ENCODE measurements around the gene AHSG.
"Not testable (repeated sequence)": the region's sequence is repeated elsewhere in the genome, so short reads cannot be mapped to it uniquely, and the experiment has no call there.

AHSG gene

GRCh38 chr3:186612721-186613636 is at the start of gene AHSG:
AHSG (plus strand) TSS chr3:186613060; CDS start chr3:186613142, 82 bp downstream.
- Histone ChIP-seq H3K9me3 (ENCODE audit: control insufficient read depth in 2 of 2, low read length in 2 of 2) (no peaks in the 10 kb centered on the region), H3K36me3 (ENCODE audit: control insufficient read depth in 2 of 2, insufficient read depth in 2 of 2, low read length in 2 of 2) (no peaks in the 10 kb centered on the region), H3K9ac (ENCODE audit: low read depth in 1 of 2, low read length in 2 of 2) (no peak within 1 kb of the TSS), H3K4me3 (ENCODE audit: low read length in 2 of 2) (no peak within 1 kb of the TSS), H3K4me1 (ENCODE audit: control insufficient read depth in 2 of 2, insufficient read depth in 2 of 2, low read length in 2 of 2) (peaks cover 2 to 7% of the 10 kb centered on the region in 2 donors), H3K27me3 (ENCODE audit: control insufficient read depth in 2 of 2, insufficient read depth in 2 of 2, low read length in 2 of 2) (peaks cover 5 to 18% of the 10 kb centered on the region in 2 donors), H3K27ac (ENCODE audit: low read depth in 2 of 2, low read length in 2 of 2) (no peak within 1 kb of the TSS)

- Histone ChIP-seq H3K27me3 (ENCODE audit: control insufficient read depth in 2 of 2, insufficient read depth in 2 of 2, low read length in 2 of 2) (no peaks in the 10 kb centered on the region), H3K9ac (ENCODE audit: low read depth in 1 of 2, low read length in 2 of 2) (no peak overlapping the region), H3K4me3 (ENCODE audit: low read length in 2 of 2) (no peak overlapping the region), H3K4me1 (ENCODE audit: control insufficient read depth in 2 of 2, insufficient read depth in 2 of 2, low read length in 2 of 2) (peaks cover 8 to 10% of the 10 kb centered on the region in 2 donors), H3K9me3 (ENCODE audit: control insufficient read depth in 2 of 2, low read length in 2 of 2) (no peaks in the 10 kb centered on the region), H3K36me3 (ENCODE audit: control insufficient read depth in 2 of 2, insufficient read depth in 2 of 2, low read length in 2 of 2) (peaks cover 3 to 11% of the 10 kb centered on the region in 2 donors), H3K27ac (ENCODE audit: low read depth in 2 of 2, low read length in 2 of 2) (no peak overlapping the region)
These were observed 48.3 kb upstream of the AHSG start for GRCh38 chr3:186564586-186564985.

- Histone ChIP-seq H3K27ac (ENCODE audit: low read depth in 2 of 2, low read length in 2 of 2) (peak overlapping the region; percentile 97 to 98), H3K36me3 (ENCODE audit: control insufficient read depth in 2 of 2, insufficient read depth in 2 of 2, low read length in 2 of 2) (peaks cover 3 to 11% of the 10 kb centered on the region in 2 donors), H3K27me3 (ENCODE audit: control insufficient read depth in 2 of 2, insufficient read depth in 2 of 2, low read length in 2 of 2) (no peaks in the 10 kb centered on the region), H3K9me3 (ENCODE audit: control insufficient read depth in 2 of 2, low read length in 2 of 2) (no peaks in the 10 kb centered on the region), H3K9ac (ENCODE audit: low read depth in 1 of 2, low read length in 2 of 2) (peak overlapping the region; percentile 98 to 99), H3K4me3 (ENCODE audit: low read length in 2 of 2) (peak overlapping the region; percentile 94 to 98), H3K4me1 (ENCODE audit: control insufficient read depth in 2 of 2, insufficient read depth in 2 of 2, low read length in 2 of 2) (peaks cover 20 to 21% of the 10 kb centered on the region in 2 donors)
These were observed 46.1 kb upstream of the AHSG start for GRCh38 chr3:186566772-186567071.

GRCh38 chr3:186567072-186567921 is 45.6 kb upstream of the AHSG start, which contains the start of gene TBCCD1:
TBCCD1 (minus strand) TSS chr3:186567339; CDS start chr3:186564329, 3,010 bp downstream.
- H3K27ac ChIP-seq (ENCODE audit: low read depth in 2 of 2, low read length in 2 of 2): peak within 1 kb of the TSS; percentile 97 to 98
- H3K9me3 ChIP-seq (ENCODE audit: control insufficient read depth in 2 of 2, low read length in 2 of 2): no peaks in the 10 kb centered on the region
- peaks cover 23 to 25% of the 10 kb centered on the region in 2 donors for H3K4me1 ChIP-seq (ENCODE audit: control insufficient read depth in 2 of 2, insufficient read depth in 2 of 2, low read length in 2 of 2)
- H3K27me3 ChIP-seq (ENCODE audit: control insufficient read depth in 2 of 2, insufficient read depth in 2 of 2, low read length in 2 of 2): no peaks in the 10 kb centered on the region
- H3K36me3 ChIP-seq (ENCODE audit: control insufficient read depth in 2 of 2, insufficient read depth in 2 of 2, low read length in 2 of 2): peaks cover 3 to 11% of the 10 kb centered on the region in 2 donors
- H3K9ac ChIP-seq (ENCODE audit: low read depth in 1 of 2, low read length in 2 of 2): peak within 1 kb of the TSS; percentile 98 to 99
- peak within 1 kb of the TSS; percentile 94 to 98 for H3K4me3 ChIP-seq (ENCODE audit: low read length in 2 of 2)

- H3K4me3 ChIP-seq (ENCODE audit: low read length in 2 of 2): peak overlapping the region; percentile 82 to 98
- H3K27ac ChIP-seq (ENCODE audit: low read depth in 2 of 2, low read length in 2 of 2): peak overlapping the region in 1 of 2 donors; percentile 76
- H3K9ac ChIP-seq (ENCODE audit: low read depth in 1 of 2, low read length in 2 of 2): peak overlapping the region; percentile 42 to 63
- peaks cover 23 to 25% of the 10 kb centered on the region in 2 donors for H3K4me1 ChIP-seq (ENCODE audit: control insufficient read depth in 2 of 2, insufficient read depth in 2 of 2, low read length in 2 of 2)
- H3K9me3 ChIP-seq (ENCODE audit: control insufficient read depth in 2 of 2, low read length in 2 of 2); H3K27me3 ChIP-seq (ENCODE audit: control insufficient read depth in 2 of 2, insufficient read depth in 2 of 2, low read length in 2 of 2): not testable (repeated sequence)
- peaks cover 8 to 13% of the 10 kb centered on the region in 2 donors for H3K36me3 ChIP-seq (ENCODE audit: control insufficient read depth in 2 of 2, insufficient read depth in 2 of 2, low read length in 2 of 2)
These were observed 43.5 kb upstream of the AHSG start for GRCh38 chr3:186569361-186569760.

- peaks cover 8 to 16% of the 10 kb centered on the region in 2 donors for H3K36me3 ChIP-seq (ENCODE audit: control insufficient read depth in 2 of 2, insufficient read depth in 2 of 2, low read length in 2 of 2)
- H3K4me3 ChIP-seq (ENCODE audit: low read length in 2 of 2): peak overlapping the region; percentile 82 to 98
- H3K9ac ChIP-seq (ENCODE audit: low read depth in 1 of 2, low read length in 2 of 2): peak overlapping the region; percentile 42 to 63
- H3K9me3 ChIP-seq (ENCODE audit: control insufficient read depth in 2 of 2, low read length in 2 of 2): no peaks in the 10 kb centered on the region
- H3K27me3 ChIP-seq (ENCODE audit: control insufficient read depth in 2 of 2, insufficient read depth in 2 of 2, low read length in 2 of 2): no peaks in the 10 kb centered on the region
- peaks cover 23 to 25% of the 10 kb centered on the region in 2 donors for H3K4me1 ChIP-seq (ENCODE audit: control insufficient read depth in 2 of 2, insufficient read depth in 2 of 2, low read length in 2 of 2)
- H3K27ac ChIP-seq (ENCODE audit: low read depth in 2 of 2, low read length in 2 of 2): peak overlapping the region; percentile 59 to 76
These were observed 43.1 kb upstream of the AHSG start for GRCh38 chr3:186569779-186570095.

- H3K9me3 ChIP-seq (ENCODE audit: control insufficient read depth in 2 of 2, low read length in 2 of 2): no peaks in the 10 kb centered on the region
- peak within 1 kb of the TSS; percentile 90 to 94 for H3K27ac ChIP-seq (ENCODE audit: low read depth in 2 of 2, low read length in 2 of 2)
- H3K36me3 ChIP-seq (ENCODE audit: control insufficient read depth in 2 of 2, insufficient read depth in 2 of 2, low read length in 2 of 2): peaks cover 11 to 22% of the 10 kb centered on the region in 2 donors
- H3K4me3 ChIP-seq (ENCODE audit: low read length in 2 of 2): peak within 1 kb of the TSS; percentile 98 to 99
- H3K27me3 ChIP-seq (ENCODE audit: control insufficient read depth in 2 of 2, insufficient read depth in 2 of 2, low read length in 2 of 2): no peaks in the 10 kb centered on the region
- H3K4me1 ChIP-seq (ENCODE audit: control insufficient read depth in 2 of 2, insufficient read depth in 2 of 2, low read length in 2 of 2): peaks cover 23 to 25% of the 10 kb centered on the region in 2 donors
- H3K9ac ChIP-seq (ENCODE audit: low read depth in 1 of 2, low read length in 2 of 2): peak within 1 kb of the TSS; percentile 94 to 95
These were observed 42.5 kb upstream of the AHSG start, which contains the start of gene DNAJB11 for GRCh38 chr3:186570096-186570940. DNAJB11 (plus strand) TSS chr3:186570720; CDS start chr3:186570898, 178 bp downstream.

- H3K9ac ChIP-seq (ENCODE audit: low read depth in 1 of 2, low read length in 2 of 2): peak overlapping the region; percentile 94 to 95
- peaks cover 17 to 29% of the 10 kb centered on the region in 2 donors for H3K36me3 ChIP-seq (ENCODE audit: control insufficient read depth in 2 of 2, insufficient read depth in 2 of 2, low read length in 2 of 2)
- H3K4me1 ChIP-seq (ENCODE audit: control insufficient read depth in 2 of 2, insufficient read depth in 2 of 2, low read length in 2 of 2): peaks cover 23 to 24% of the 10 kb centered on the region in 2 donors
- no peaks in the 10 kb centered on the region for H3K9me3 ChIP-seq (ENCODE audit: control insufficient read depth in 2 of 2, low read length in 2 of 2)
- peak overlapping the region; percentile 90 to 94 for H3K27ac ChIP-seq (ENCODE audit: low read depth in 2 of 2, low read length in 2 of 2)
- no peaks in the 10 kb centered on the region for H3K27me3 ChIP-seq (ENCODE audit: control insufficient read depth in 2 of 2, insufficient read depth in 2 of 2, low read length in 2 of 2)
- peak overlapping the region; percentile 98 to 99 for H3K4me3 ChIP-seq (ENCODE audit: low read length in 2 of 2)
These were observed 41.8 kb upstream of the AHSG start for GRCh38 chr3:186570941-186571643.

- Histone ChIP-seq H3K27me3 (ENCODE audit: control insufficient read depth in 2 of 2, insufficient read depth in 2 of 2, low read length in 2 of 2) (no peaks in the 10 kb centered on the region), H3K27ac (ENCODE audit: low read depth in 2 of 2, low read length in 2 of 2) (no peak overlapping the region)
These were observed 41.2 kb upstream of the AHSG start for GRCh38 chr3:186571644-186572013.

More at GRCh38 chr3:186571644-186572013, 41.2 kb upstream of the AHSG start:
- no peaks in the 10 kb centered on the region for H3K9me3 ChIP-seq (ENCODE audit: control insufficient read depth in 2 of 2, low read length in 2 of 2)
- peaks cover 20 to 23% of the 10 kb centered on the region in 2 donors for H3K4me1 ChIP-seq (ENCODE audit: control insufficient read depth in 2 of 2, insufficient read depth in 2 of 2, low read length in 2 of 2)
- H3K36me3 ChIP-seq (ENCODE audit: control insufficient read depth in 2 of 2, insufficient read depth in 2 of 2, low read length in 2 of 2): peaks cover 21 to 35% of the 10 kb centered on the region in 2 donors
- H3K9ac ChIP-seq (ENCODE audit: low read depth in 1 of 2, low read length in 2 of 2): peak overlapping the region; percentile 94 to 95
- H3K4me3 ChIP-seq (ENCODE audit: low read length in 2 of 2): peak overlapping the region; percentile 98 to 99

All from mucosa of rectum (tissue), 2 donors.